Measurements from ENCODE around the gene TRIM3. TPM values are rescaled to one million over a fixed set of nuclear protein-coding genes. Genes with fewer than 3 reads are reported as not detected.

The TRIM3 gene
- total RNA-seq, 1 donor from 2014 or later = 21.4 TPM

GRCh38 chr11:6400431-6401345, 73.1 kb downstream of the TRIM3 start:
- no peak for DNase-seq

Other genes starting within 250 kb of the TRIM3 start
- 17.9 TPM for gene FHIP1B, start 239.3 kb downstream of the TRIM3 start, total RNA-seq
- gene CNGA4, start 234.9 kb downstream of the TRIM3 start, total RNA-seq = 0.49 TPM
- gene CCKBR, start 214.1 kb downstream of the TRIM3 start, total RNA-seq = 0.69 TPM
- 23.8 TPM for gene CAVIN3, start 153.4 kb downstream of the TRIM3 start, total RNA-seq
- 9.6 TPM for gene SMPD1, start 83.5 kb downstream of the TRIM3 start, total RNA-seq
- gene APBB1, start 54.8 kb downstream of the TRIM3 start, total RNA-seq = 16.5 TPM
- 1.9 TPM for gene HPX, start 33.0 kb downstream of the TRIM3 start, total RNA-seq
- 28.6 TPM for gene ARFIP2, start 7.4 kb upstream of the TRIM3 start, total RNA-seq
- 21.7 TPM for gene TIMM10B, start 7.6 kb upstream of the TRIM3 start, total RNA-seq
- gene DNHD1, start 23.3 kb upstream of the TRIM3 start, total RNA-seq = 7.0 TPM
- 11.3 TPM for gene RRP8, start 129.7 kb upstream of the TRIM3 start, total RNA-seq
- gene ILK, start 129.8 kb upstream of the TRIM3 start, total RNA-seq = 104 TPM
- gene TAF10, start 138.3 kb upstream of the TRIM3 start, total RNA-seq = 15.3 TPM
- 29.9 TPM for gene TPP1, start 145.5 kb upstream of the TRIM3 start, total RNA-seq
- gene DCHS1, start 181.9 kb upstream of the TRIM3 start, total RNA-seq = 29.0 TPM
- gene MRPL17, start 209.4 kb upstream of the TRIM3 start, total RNA-seq = 22.6 TPM

Measured in skin of body (tissue), 2 donors.